ENCODE results near the gene LSM7.
A peak's percentile ranks its signal among the peaks of the same experiment; 100 is the strongest.

Gene LSM7

GRCh38 chr19:2329149-2329478 lies 728 bp upstream of the LSM7 start:
- ChIA-PET CTCF (no interaction called here), POLR2A (ENCODE audit: low non-redundant PET) (no interaction called here)
- no peak for DNase-seq (ENCODE audit: low spot score)
- TF ChIP-seq CTCF (conservative IDR thresholded peaks at IDR 0.05; ENCODE audit: low read depth), result no peak
- H3K27ac ChIP-seq, result peak overlapping the region; percentile 84

- CTCF ChIA-PET, result no interaction called here
- peak overlapping the region; percentile 84 for H3K27ac ChIP-seq
- no peak for TF ChIP-seq CTCF (conservative IDR thresholded peaks at IDR 0.05; ENCODE audit: low read depth)
- POLR2A ChIA-PET (ENCODE audit: low non-redundant PET), result interaction anchor here (0.6 to 0.8 kb wide), 3 partner anchors 9 to 1754 kb away, joined by 3 to 4 read pairs (median 3); partner anchors contain the start of gene TIMM13
- peak; percentile 65 for DNase-seq (ENCODE audit: low spot score)
These were observed 499 bp downstream of the LSM7 start for GRCh38 chr19:2327773-2328400.

GRCh38 chr19:2326699-2327360 lies 1.6 kb downstream of the LSM7 start:
- CTCF ChIA-PET, result no interaction called here
- POLR2A ChIA-PET (ENCODE audit: low non-redundant PET), result no interaction called here

GRCh38 chr19:2325281-2326046 lies 2.9 kb downstream of the LSM7 start:
- ChIA-PET CTCF (interaction anchor here (0.6 kb wide), 1 partner anchor 228 kb away, joined by 5 read pairs; no protein-coding TSS in a partner anchor), POLR2A (ENCODE audit: low non-redundant PET) (interaction anchor here (0.6 kb wide), 1 partner anchor 19 kb away, joined by 3 read pairs; no protein-coding TSS in a partner anchor)
- H3K27ac ChIP-seq, result peak overlapping the region; percentile 11

More at GRCh38 chr19:2326699-2327360, 1.6 kb downstream of the LSM7 start:
- H3K27ac ChIP-seq, result peak overlapping the region; percentile 84
- no peak for TF ChIP-seq CTCF (conservative IDR thresholded peaks at IDR 0.05; ENCODE audit: low read depth)
- no peak for DNase-seq (ENCODE audit: low spot score)

GRCh38 chr19:2324220-2324948 lies 4.0 kb downstream of the LSM7 start:
- no peak for TF ChIP-seq CTCF (conservative IDR thresholded peaks at IDR 0.05; ENCODE audit: low read depth)
- CTCF ChIA-PET, result no interaction called here
- peak overlapping the region; percentile 7; the same call in 1 of the 2 replicates for H3K27ac ChIP-seq
- DNase-seq (ENCODE audit: low spot score), result no peak
- POLR2A ChIA-PET (ENCODE audit: low non-redundant PET), result no interaction called here

More at GRCh38 chr19:2325281-2326046, 2.9 kb downstream of the LSM7 start:
- no peak for TF ChIP-seq CTCF (conservative IDR thresholded peaks at IDR 0.05; ENCODE audit: low read depth)
- no peak for DNase-seq (ENCODE audit: low spot score)

- ChIA-PET CTCF (no interaction called here), POLR2A (ENCODE audit: low non-redundant PET) (no interaction called here)
- H3K27ac ChIP-seq, result no peak overlapping the region
- no peak for DNase-seq (ENCODE audit: low spot score)
- TF ChIP-seq CTCF (conservative IDR thresholded peaks at IDR 0.05; ENCODE audit: low read depth), result no peak
These were observed 4.7 kb downstream of the LSM7 start for GRCh38 chr19:2323707-2324106.
